Activated CD8-positive, alpha-beta memory T cell treated with anti-CD3 and anti-CD28 coated beads, Interleukin-2, amount 50 U/mL, for 24 hours (primary cell): ENCODE data around the gene OR10AD1.
"Not testable (repeated sequence)": the region's sequence is repeated elsewhere in the genome, so short reads cannot be mapped to it uniquely, and the experiment has no call there.

Experiments used
- DNase-seq: peaks from one replicate; pipeline ENCODE4 v3.0.0-alpha.2; 2020; ENCODE audit errors: extremely low read depth

Gene OR10AD1

GRCh38 chr12:48203192-48203591 is at the start of gene OR10AD1:
TSS of gene OR10AD1 (minus strand) at chr12:48203292. CDS start at chr12:48203292, 0 bp downstream.
- no peak for DNase-seq

GRCh38 chr12:48247181-48247966 is 44.3 kb upstream of the OR10AD1 start:
- no peak for DNase-seq

GRCh38 chr12:48237162-48237561 is 34.1 kb upstream of the OR10AD1 start:
- no peak for DNase-seq

GRCh38 chr12:48235796-48236333 is 32.8 kb upstream of the OR10AD1 start:
- no peak for DNase-seq

GRCh38 chr12:48231169-48231958 is 28.3 kb upstream of the OR10AD1 start:
- DNase-seq: not testable (repeated sequence)

- DNase-seq: not testable (repeated sequence)
These were observed 21.4 kb upstream of the OR10AD1 start for GRCh38 chr12:48224533-48224932.

GRCh38 chr12:48221645-48222044 is 18.6 kb upstream of the OR10AD1 start:
- DNase-seq: no peak

- no peak for DNase-seq
These were observed 17.6 kb upstream of the OR10AD1 start for GRCh38 chr12:48220701-48221100.

- no peak for DNase-seq
These were observed 16.5 kb upstream of the OR10AD1 start for GRCh38 chr12:48219631-48220030.

- DNase-seq: no peak
These were observed 13.7 kb upstream of the OR10AD1 start for GRCh38 chr12:48216785-48217184.

- not testable (repeated sequence) for DNase-seq
These were observed 6.4 kb upstream of the OR10AD1 start for GRCh38 chr12:48209495-48209894.

- no peak for DNase-seq
These were observed 326 bp downstream of the OR10AD1 start for GRCh38 chr12:48202766-48203165.

- DNase-seq: no peak
These were observed 1.6 kb downstream of the OR10AD1 start for GRCh38 chr12:48201516-48201915.

- DNase-seq: no peak
These were observed 2.0 kb downstream of the OR10AD1 start for GRCh38 chr12:48201091-48201490.

- DNase-seq: no peak
These were observed 3.3 kb downstream of the OR10AD1 start for GRCh38 chr12:48199774-48200221.

- no peak for DNase-seq
These were observed 4.1 kb downstream of the OR10AD1 start for GRCh38 chr12:48198985-48199384.

GRCh38 chr12:48198672-48198971 is 4.5 kb downstream of the OR10AD1 start:
- no peak for DNase-seq

GRCh38 chr12:48197971-48198671 is 5.0 kb downstream of the OR10AD1 start:
- DNase-seq: peak; percentile 84

GRCh38 chr12:48197549-48197970 is 5.5 kb downstream of the OR10AD1 start:
- DNase-seq: no peak

GRCh38 chr12:48194799-48195201 is 8.3 kb downstream of the OR10AD1 start:
- DNase-seq: no peak

GRCh38 chr12:48193623-48194022 is 9.5 kb downstream of the OR10AD1 start:
- no peak for DNase-seq

GRCh38 chr12:48192861-48193260 is 10.2 kb downstream of the OR10AD1 start:
- DNase-seq: no peak
